K562 (cell line): ENCODE measurements around the gene TCEAL9. TPM values are rescaled to one million over a fixed set of nuclear protein-coding genes. Genes with fewer than 3 reads are reported as not detected.

Experiments used
- polyA plus RNA-seq, 8 experiments: library from polyadenylated mRNA; depleted of rRNA in 4 of 8; stranded (reverse) in 5 of 8; unstranded in 3 of 8; fragments of >200 nt; fragmentation: Nextera tagmentation in 2 of 8; fragmentation: Illumina TruSeq in 1 of 8; extraction: Ambion mirVana in 2 of 8; extraction: Trizol in 1 of 8; gene quantifications; 2 replicates each; pipeline versions ENCODE4 v1.2.1 to v1.2.3, GENCODE V29; 2011 to 2014; ENCODE audit warnings: inconsistent platforms in 1 of 8, missing spikeins in 1 of 8
- small RNA-seq: library from RNA; depleted of rRNA; stranded (forward); fragments of <200 nt; gene quantifications from one replicate; pipeline ENCODE3, GENCODE V24; 2014
- total RNA-seq, 7 experiments: library from RNA; depleted of rRNA in 6 of 7; stranded (reverse); fragments of >200 nt in 6 of 7; fragmentation: Illumina TruSeq in 2 of 7; extraction: Trizol in 2 of 7; gene quantifications; 2 replicates each; pipeline versions ENCODE4 v1.2.1 to v1.2.3, GENCODE V29; 2011 to 2021; ENCODE audit warnings: low replicate concordance in 1 of 7

TCEAL9 gene
- total and polyA plus RNA-seq, 9 of the 15 experiments (the other 6 are each of a cell fraction or from before 2014, with no cell fraction given): 16.2 to 106 (median 69.6) TPM

Small RNA genes within 50 kb of the gene (small RNA-seq; reads per million reads assigned to genes)
- not detected for gene Z92846.1

Other genes starting within 250 kb of the TCEAL9 start
Only the 7 nearest of the 8 such genes appear.
- 246 and 255 TPM in 2 replicates for gene BEX4, start 141.4 kb upstream of the TCEAL9 start, total RNA-seq (2014; rRNA removed)
- 222 and 244 TPM in 2 replicates for gene BEX4, start 141.4 kb upstream of the TCEAL9 start, total RNA-seq (2014; rRNA removed; fragmentation: Illumina TruSeq; extraction: Trizol)
- gene BEX4, start 141.4 kb upstream of the TCEAL9 start, total RNA-seq (2015; rRNA removed; fragmentation: Illumina TruSeq; extraction: Trizol): 147 and 154 TPM in 2 replicates
- 135 and 149 TPM in 2 replicates for gene BEX4, start 141.4 kb upstream of the TCEAL9 start, total RNA-seq (2021)
- 124 and 133 TPM in 2 replicates for gene BEX4, start 141.4 kb upstream of the TCEAL9 start, polyA plus RNA-seq (2011; rRNA removed)
- gene BEX4, start 141.4 kb upstream of the TCEAL9 start, polyA plus RNA-seq (2014; fragmentation: Illumina TruSeq; extraction: Trizol): 359 and 399 TPM in 2 replicates
- 100 to 1,000 TPM in 1 of 2 experiments, 10 to 100 TPM in 1; 74.6 to 104 TPM for gene BEX4, start 141.4 kb upstream of the TCEAL9 start, polyA plus RNA-seq (2014; fragmentation: Nextera tagmentation; extraction: Ambion mirVana)
- gene BEX4, start 141.4 kb upstream of the TCEAL9 start, polyA plus RNA-seq (2014; rRNA removed): 309 and 343 TPM in 2 replicates
- gene TCEAL8, start 101.4 kb upstream of the TCEAL9 start, total RNA-seq (2014; rRNA removed): 63.3 and 82.6 TPM in 2 replicates
- 106 and 120 TPM in 2 replicates for gene TCEAL8, start 101.4 kb upstream of the TCEAL9 start, total RNA-seq (2014; rRNA removed; fragmentation: Illumina TruSeq; extraction: Trizol)
- 75.7 and 84.5 TPM in 2 replicates for gene TCEAL8, start 101.4 kb upstream of the TCEAL9 start, total RNA-seq (2015; rRNA removed; fragmentation: Illumina TruSeq; extraction: Trizol)
- gene TCEAL8, start 101.4 kb upstream of the TCEAL9 start, total RNA-seq (2021): 47.8 and 49.0 TPM in 2 replicates
- 61.1 and 66.3 TPM in 2 replicates for gene TCEAL8, start 101.4 kb upstream of the TCEAL9 start, polyA plus RNA-seq (2011; rRNA removed)
- gene TCEAL8, start 101.4 kb upstream of the TCEAL9 start, polyA plus RNA-seq (2014; fragmentation: Illumina TruSeq; extraction: Trizol): 94.0 and 110 TPM in 2 replicates
- gene TCEAL8, start 101.4 kb upstream of the TCEAL9 start, polyA plus RNA-seq (2014; fragmentation: Nextera tagmentation; extraction: Ambion mirVana): 100 to 1,000 TPM; 153 to 178 TPM
- gene TCEAL8, start 101.4 kb upstream of the TCEAL9 start, polyA plus RNA-seq (2014; rRNA removed): 82.4 and 101 TPM in 2 replicates
- gene TCEAL5, start 79.8 kb upstream of the TCEAL9 start, total RNA-seq (2014; rRNA removed): 0.18 and 0.24 TPM in 2 replicates
- gene TCEAL5, start 79.8 kb upstream of the TCEAL9 start, total RNA-seq (2014; rRNA removed; fragmentation: Illumina TruSeq; extraction: Trizol): not detected in 2 replicates
- not detected in 2 replicates for gene TCEAL5, start 79.8 kb upstream of the TCEAL9 start, total RNA-seq (2015; rRNA removed; fragmentation: Illumina TruSeq; extraction: Trizol)
- gene TCEAL5, start 79.8 kb upstream of the TCEAL9 start, total RNA-seq (2021): not detected in 2 replicates
- not detected in 2 replicates for gene TCEAL5, start 79.8 kb upstream of the TCEAL9 start, polyA plus RNA-seq (2011; rRNA removed)
- 0.10 TPM in 1 of 2 replicates, not detected in the other for gene TCEAL5, start 79.8 kb upstream of the TCEAL9 start, polyA plus RNA-seq (2014; fragmentation: Illumina TruSeq; extraction: Trizol)
- not detected for gene TCEAL5, start 79.8 kb upstream of the TCEAL9 start, polyA plus RNA-seq (2014; fragmentation: Nextera tagmentation; extraction: Ambion mirVana)
- 0.07 TPM in 1 of 2 replicates, not detected in the other for gene TCEAL5, start 79.8 kb upstream of the TCEAL9 start, polyA plus RNA-seq (2014; rRNA removed)
- 12.0 and 13.1 TPM in 2 replicates for gene BEX2, start 45.5 kb upstream of the TCEAL9 start, total RNA-seq (2014; rRNA removed)
- gene BEX2, start 45.5 kb upstream of the TCEAL9 start, total RNA-seq (2014; rRNA removed; fragmentation: Illumina TruSeq; extraction: Trizol): 9.3 and 11.1 TPM in 2 replicates
- gene BEX2, start 45.5 kb upstream of the TCEAL9 start, total RNA-seq (2015; rRNA removed; fragmentation: Illumina TruSeq; extraction: Trizol): 5.5 and 6.7 TPM in 2 replicates
- 5.2 and 8.3 TPM in 2 replicates for gene BEX2, start 45.5 kb upstream of the TCEAL9 start, total RNA-seq (2021)
- gene BEX2, start 45.5 kb upstream of the TCEAL9 start, polyA plus RNA-seq (2011; rRNA removed): 5.4 and 8.5 TPM in 2 replicates
- 7.7 and 13.3 TPM in 2 replicates for gene BEX2, start 45.5 kb upstream of the TCEAL9 start, polyA plus RNA-seq (2014; fragmentation: Illumina TruSeq; extraction: Trizol)
- 1 to 10 TPM; 8.3 to 8.9 TPM for gene BEX2, start 45.5 kb upstream of the TCEAL9 start, polyA plus RNA-seq (2014; fragmentation: Nextera tagmentation; extraction: Ambion mirVana)
- 13.3 and 18.0 TPM in 2 replicates for gene BEX2, start 45.5 kb upstream of the TCEAL9 start, polyA plus RNA-seq (2014; rRNA removed)
- gene TCEAL7, start 26.3 kb upstream of the TCEAL9 start, total RNA-seq (2014; rRNA removed): not detected in 2 replicates
- gene TCEAL7, start 26.3 kb upstream of the TCEAL9 start, total RNA-seq (2014; rRNA removed; fragmentation: Illumina TruSeq; extraction: Trizol): 0.18 and 0.22 TPM in 2 replicates
- 0.15 TPM in 1 of 2 replicates, not detected in the other for gene TCEAL7, start 26.3 kb upstream of the TCEAL9 start, total RNA-seq (2015; rRNA removed; fragmentation: Illumina TruSeq; extraction: Trizol)
- gene TCEAL7, start 26.3 kb upstream of the TCEAL9 start, total RNA-seq (2021): 0.13 TPM in 1 of 2 replicates, not detected in the other
- gene TCEAL7, start 26.3 kb upstream of the TCEAL9 start, polyA plus RNA-seq (2011; rRNA removed): 0.10 TPM in 1 of 2 replicates, not detected in the other
- 0.26 TPM in 1 of 2 replicates, not detected in the other for gene TCEAL7, start 26.3 kb upstream of the TCEAL9 start, polyA plus RNA-seq (2014; fragmentation: Illumina TruSeq; extraction: Trizol)
- gene TCEAL7, start 26.3 kb upstream of the TCEAL9 start, polyA plus RNA-seq (2014; fragmentation: Nextera tagmentation; extraction: Ambion mirVana): under 1 TPM; 0.07 to 0.34 TPM
- gene TCEAL7, start 26.3 kb upstream of the TCEAL9 start, polyA plus RNA-seq (2014; rRNA removed): not detected in 2 replicates
- gene BEX3, start 20.0 kb downstream of the TCEAL9 start, total RNA-seq (2014; rRNA removed): not detected in 2 replicates
- not detected in 2 replicates for gene BEX3, start 20.0 kb downstream of the TCEAL9 start, total RNA-seq (2014; rRNA removed; fragmentation: Illumina TruSeq; extraction: Trizol)
- not detected in 2 replicates for gene BEX3, start 20.0 kb downstream of the TCEAL9 start, total RNA-seq (2015; rRNA removed; fragmentation: Illumina TruSeq; extraction: Trizol)
- gene BEX3, start 20.0 kb downstream of the TCEAL9 start, total RNA-seq (2021): 0.47 and 0.58 TPM in 2 replicates
- gene BEX3, start 20.0 kb downstream of the TCEAL9 start, polyA plus RNA-seq (2011; rRNA removed): not detected in 2 replicates
- not detected in 2 replicates for gene BEX3, start 20.0 kb downstream of the TCEAL9 start, polyA plus RNA-seq (2014; fragmentation: Illumina TruSeq; extraction: Trizol)
- gene BEX3, start 20.0 kb downstream of the TCEAL9 start, polyA plus RNA-seq (2014; fragmentation: Nextera tagmentation; extraction: Ambion mirVana): not detected
- gene BEX3, start 20.0 kb downstream of the TCEAL9 start, polyA plus RNA-seq (2014; rRNA removed): 0.21 TPM in 1 of 2 replicates, not detected in the other
- gene RAB40A, start 163.0 kb downstream of the TCEAL9 start, total RNA-seq (2014; rRNA removed): 0.08 TPM in 1 of 2 replicates, not detected in the other
- 0.06 and 0.07 TPM in 2 replicates for gene RAB40A, start 163.0 kb downstream of the TCEAL9 start, total RNA-seq (2014; rRNA removed; fragmentation: Illumina TruSeq; extraction: Trizol)
- gene RAB40A, start 163.0 kb downstream of the TCEAL9 start, total RNA-seq (2015; rRNA removed; fragmentation: Illumina TruSeq; extraction: Trizol): 0.14 TPM in 1 of 2 replicates, not detected in the other
- not detected in 2 replicates for gene RAB40A, start 163.0 kb downstream of the TCEAL9 start, total RNA-seq (2021)
- 0.04 and 0.08 TPM in 2 replicates for gene RAB40A, start 163.0 kb downstream of the TCEAL9 start, polyA plus RNA-seq (2011; rRNA removed)
- gene RAB40A, start 163.0 kb downstream of the TCEAL9 start, polyA plus RNA-seq (2014; fragmentation: Illumina TruSeq; extraction: Trizol): not detected in 2 replicates
- gene RAB40A, start 163.0 kb downstream of the TCEAL9 start, polyA plus RNA-seq (2014; fragmentation: Nextera tagmentation; extraction: Ambion mirVana): under 1 TPM; 0.11 to 0.15 TPM
- gene RAB40A, start 163.0 kb downstream of the TCEAL9 start, polyA plus RNA-seq (2014; rRNA removed): 0.09 and 0.18 TPM in 2 replicates